GM12875 (cell line): Measurements from ENCODE around the gene GH1.
A peak's percentile ranks its signal among the peaks of the same experiment; 100 is the strongest.
"Not testable (repeated sequence)": the region's sequence is repeated elsewhere in the genome, so short reads cannot be mapped to it uniquely, and the experiment has no call there.

Experiments
- H3K4me3 ChIP-seq: one replicate; pipeline ENCODE4 v1.5.1; 2011; ENCODE audit warnings: low read depth, low read length, control low read depth
- TF ChIP-seq, protein P1 (sequence below): IDR thresholded peaks from 2 replicates; pipeline ENCODE4 v1.5.1; 2011; ENCODE audit warnings: low read depth, mild to moderate bottlenecking, control low read depth, inconsistent platforms, low read length, moderate library complexity, borderline replicate concordance; ENCODE audit not compliant: insufficient read depth

Gene GH1

DNA sequence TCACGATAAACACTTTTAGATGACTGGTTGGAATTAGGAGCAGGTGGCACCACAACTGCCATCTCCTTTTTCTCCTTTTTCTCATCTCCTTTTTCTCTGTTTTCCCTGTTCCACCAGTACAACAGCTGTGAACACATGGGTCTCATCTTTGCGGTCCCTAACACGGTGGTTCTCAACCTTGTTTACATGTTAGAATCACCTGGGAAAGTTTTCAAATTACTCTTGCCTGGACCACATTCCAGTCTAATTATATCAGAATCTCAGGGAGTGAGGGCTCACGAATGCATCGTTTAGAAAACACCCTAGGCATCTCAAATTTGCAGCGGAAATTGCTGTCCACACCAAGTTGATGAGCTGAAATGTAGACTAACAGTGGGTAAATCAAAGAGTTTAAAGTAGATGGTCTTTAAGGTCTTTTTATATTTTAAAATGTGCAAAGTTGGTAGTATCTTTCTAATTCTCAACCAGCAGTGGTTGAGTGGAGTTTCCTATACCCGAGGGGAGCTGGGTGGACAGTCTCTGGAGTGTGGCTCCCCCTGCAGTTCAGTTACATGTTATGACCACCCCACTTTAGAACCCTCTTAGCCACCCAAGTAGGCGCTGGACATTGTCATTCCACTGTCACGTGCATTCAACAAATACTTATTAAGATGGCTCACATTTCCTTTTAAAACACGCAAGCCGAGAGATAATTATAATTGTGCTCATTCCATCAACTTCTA, 26.2 kb downstream of the GH1 start:
- TF ChIP-seq, protein P1, sequence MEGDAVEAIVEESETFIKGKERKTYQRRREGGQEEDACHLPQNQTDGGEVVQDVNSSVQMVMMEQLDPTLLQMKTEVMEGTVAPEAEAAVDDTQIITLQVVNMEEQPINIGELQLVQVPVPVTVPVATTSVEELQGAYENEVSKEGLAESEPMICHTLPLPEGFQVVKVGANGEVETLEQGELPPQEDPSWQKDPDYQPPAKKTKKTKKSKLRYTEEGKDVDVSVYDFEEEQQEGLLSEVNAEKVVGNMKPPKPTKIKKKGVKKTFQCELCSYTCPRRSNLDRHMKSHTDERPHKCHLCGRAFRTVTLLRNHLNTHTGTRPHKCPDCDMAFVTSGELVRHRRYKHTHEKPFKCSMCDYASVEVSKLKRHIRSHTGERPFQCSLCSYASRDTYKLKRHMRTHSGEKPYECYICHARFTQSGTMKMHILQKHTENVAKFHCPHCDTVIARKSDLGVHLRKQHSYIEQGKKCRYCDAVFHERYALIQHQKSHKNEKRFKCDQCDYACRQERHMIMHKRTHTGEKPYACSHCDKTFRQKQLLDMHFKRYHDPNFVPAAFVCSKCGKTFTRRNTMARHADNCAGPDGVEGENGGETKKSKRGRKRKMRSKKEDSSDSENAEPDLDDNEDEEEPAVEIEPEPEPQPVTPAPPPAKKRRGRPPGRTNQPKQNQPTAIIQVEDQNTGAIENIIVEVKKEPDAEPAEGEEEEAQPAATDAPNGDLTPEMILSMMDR, result 0 out of 2 replicates have a peak, but pooled peaks have one; percentile 8
- not testable (repeated sequence) for H3K4me3 ChIP-seq

DNA sequence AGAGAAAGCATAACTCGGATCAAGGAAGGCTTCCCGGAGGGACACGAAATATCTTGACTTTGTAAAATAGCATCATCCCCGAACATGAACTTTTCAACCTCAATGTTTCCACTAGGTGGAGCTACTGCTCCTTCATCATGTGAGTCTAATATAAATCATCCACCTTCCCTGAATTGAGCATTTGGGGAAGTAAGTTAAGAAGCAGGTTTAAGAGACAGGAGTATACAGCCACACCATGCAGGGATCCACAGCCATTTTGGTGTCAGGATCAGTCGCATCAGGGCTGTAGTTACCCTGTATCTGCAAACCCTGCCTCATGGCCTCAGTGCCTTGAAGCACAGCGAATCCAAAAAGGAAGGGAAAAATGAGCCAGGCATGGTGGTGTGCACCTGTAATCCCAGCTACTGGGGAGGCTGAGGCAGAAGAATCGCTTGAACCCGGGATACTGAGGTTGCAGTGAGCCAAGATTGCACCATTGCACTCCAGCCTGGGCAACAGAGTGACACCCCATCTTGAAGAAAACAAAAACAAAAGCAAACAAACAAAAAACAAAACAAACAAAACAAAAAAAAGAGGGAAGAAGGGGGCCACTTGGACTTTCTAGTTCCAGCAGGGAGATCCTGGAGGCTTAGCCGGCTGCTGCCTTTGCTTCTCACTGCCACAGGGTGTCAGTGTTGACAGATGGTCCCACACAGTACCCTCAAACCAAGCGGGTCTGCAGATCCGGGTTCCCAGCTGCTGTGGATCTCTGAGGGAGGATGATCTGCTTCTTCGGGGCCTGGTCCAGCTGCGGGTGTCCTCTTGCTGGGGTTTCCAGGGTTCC, 29.4 kb downstream of the GH1 start:
- not testable (repeated sequence) for H3K4me3 ChIP-seq
- TF ChIP-seq, protein P1, result peak; percentile 53

DNA sequence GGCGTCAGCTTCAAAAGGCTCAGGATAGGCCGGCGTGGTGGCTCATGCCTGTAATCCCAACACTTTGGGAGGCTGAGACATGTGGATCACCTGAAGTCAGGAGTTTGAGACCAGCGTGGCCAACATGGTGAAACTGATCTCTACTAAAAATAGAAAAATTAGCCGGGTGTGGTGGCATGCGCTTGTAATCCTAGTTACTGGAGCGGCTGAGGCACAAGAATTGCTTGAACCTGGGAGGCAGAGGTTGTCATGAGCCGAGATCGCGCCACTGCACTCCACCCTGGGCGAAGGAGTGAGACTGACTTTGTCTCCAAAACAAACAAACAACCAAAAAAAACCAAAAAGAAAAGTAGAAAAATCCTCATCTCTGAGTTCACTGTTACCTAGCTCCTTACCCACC, 33.5 kb downstream of the GH1 start:
- not testable (repeated sequence) for H3K4me3 ChIP-seq

DNA sequence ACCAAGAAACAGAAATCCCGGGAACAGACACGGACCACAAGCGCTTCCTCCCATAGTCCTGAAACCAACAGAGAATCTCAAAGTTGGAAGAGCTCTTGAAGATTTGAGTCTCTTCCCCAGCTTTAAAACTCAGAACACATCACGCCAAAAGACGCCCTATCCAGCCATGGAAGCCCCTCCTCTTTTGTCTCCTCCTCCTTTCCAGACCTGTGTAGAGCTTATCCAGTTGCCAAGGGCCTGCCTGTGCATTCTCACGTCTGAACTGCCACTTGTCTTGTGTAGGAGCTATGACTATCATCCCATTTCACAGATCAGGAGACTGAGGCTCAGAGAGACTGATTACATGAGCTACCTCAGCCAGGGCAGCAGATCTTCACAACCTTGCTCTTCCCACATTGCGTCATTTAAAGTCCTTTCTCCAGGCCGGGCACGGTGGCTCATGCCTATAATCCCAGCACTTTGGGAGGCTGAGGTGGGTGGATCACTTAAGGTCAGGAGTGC, 36.0 kb downstream of the GH1 start:
- not testable (repeated sequence) for H3K4me3 ChIP-seq

DNA sequence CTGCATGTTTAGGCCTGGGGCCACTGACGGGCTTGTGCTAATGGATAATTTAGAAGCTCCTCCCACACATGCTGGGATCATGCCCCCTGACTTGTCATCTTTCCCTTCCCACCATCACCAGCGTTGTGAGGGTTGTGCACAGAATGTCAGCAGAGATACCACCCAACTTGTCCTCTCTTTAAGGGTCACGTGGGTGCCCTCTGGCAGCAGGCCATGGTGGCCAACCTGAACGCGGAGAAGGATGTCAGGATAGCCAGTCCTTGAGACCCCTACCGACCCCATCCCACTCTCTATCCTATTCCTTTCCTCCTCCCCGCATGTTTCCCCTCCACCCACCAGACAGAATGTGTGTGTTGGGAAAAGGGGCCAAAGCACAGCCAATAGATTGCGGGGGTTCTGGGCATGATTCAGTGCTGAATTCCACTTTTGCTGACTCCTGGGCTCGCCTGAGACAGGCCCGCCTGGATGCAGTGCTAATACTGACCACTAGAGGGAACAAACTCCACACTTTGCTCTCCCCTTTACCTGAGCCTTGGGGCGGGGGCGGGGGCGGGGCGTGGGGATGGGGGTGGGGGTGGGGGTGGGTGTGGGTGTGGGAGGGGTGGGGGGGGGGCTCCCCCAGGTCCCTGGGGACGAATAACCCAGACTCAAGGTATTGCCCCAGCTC, 36.6 kb downstream of the GH1 start, which contains the start of gene GH2:
TSS of gene GH2 (minus strand) at position 10 of the 667 bp plus-strand sequence. CDS start 143 bp downstream, outside the sequence.
- TF ChIP-seq, protein P1, result peak; percentile 80
- H3K4me3 ChIP-seq, result no peak within 1 kb of the TSS

DNA sequence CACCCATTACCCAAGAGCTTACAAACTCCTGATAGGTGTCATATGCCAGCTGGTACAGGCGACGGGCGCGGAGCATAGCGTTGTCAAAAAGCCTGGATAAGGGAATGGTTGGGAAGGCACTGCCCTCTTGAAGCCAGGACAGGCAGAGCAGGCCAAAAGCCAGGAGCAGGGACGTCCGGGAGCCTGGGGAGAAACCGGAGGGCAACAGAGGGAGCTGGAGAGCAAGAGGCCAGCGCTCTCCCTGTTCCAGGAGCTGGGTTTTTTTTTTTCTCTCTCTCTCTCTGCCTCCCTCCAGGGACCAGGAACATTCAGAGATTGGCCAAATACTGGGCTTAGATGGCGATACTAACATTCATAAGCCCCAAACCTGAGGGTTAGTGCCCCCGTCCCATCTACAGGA, 37.3 kb downstream of the GH1 start:
- H3K4me3 ChIP-seq, result not testable (repeated sequence)

DNA sequence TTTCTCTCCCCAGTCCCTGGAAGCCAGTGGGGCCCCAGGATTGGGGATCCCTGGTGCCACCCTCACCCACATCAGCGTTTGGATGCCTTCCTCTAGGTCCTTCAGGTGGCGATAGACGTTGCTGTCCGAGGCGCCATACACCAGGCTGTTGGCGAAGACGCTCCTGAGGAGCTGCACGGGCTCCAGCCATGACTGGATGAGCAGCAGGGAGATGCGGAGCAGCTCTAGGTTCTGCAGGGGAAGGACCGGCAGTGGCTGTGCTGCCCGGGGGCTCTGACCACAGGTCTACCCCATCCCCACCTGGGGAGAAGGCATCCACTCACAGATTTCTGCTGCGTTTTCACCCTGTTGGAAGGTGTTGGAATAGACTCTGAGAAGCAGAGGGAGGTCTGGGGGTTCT, 37.9 kb downstream of the GH1 start:
- TF ChIP-seq, protein P1, result no peak
- H3K4me3 ChIP-seq, result no peak overlapping the region

DNA sequence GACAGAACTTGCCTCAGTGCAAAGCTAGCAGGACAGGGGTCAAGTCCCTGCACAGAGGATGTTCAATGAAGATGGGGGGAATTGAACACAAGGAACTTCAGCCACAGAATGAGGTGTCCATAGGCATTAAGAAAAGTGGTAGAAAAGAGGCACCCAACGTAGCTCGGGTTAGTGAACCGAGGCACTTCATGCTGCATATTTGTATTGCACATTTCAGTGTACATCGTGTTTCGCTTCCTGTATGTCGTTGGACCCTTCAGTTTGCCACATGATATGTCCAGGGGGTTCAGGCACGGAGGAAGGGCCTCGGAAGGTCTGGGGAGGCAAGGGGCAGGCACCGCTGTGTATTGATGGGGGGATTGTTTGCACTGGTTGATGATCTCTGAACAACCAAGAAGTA, 40.2 kb downstream of the GH1 start:
- not testable (repeated sequence) for H3K4me3 ChIP-seq

DNA sequence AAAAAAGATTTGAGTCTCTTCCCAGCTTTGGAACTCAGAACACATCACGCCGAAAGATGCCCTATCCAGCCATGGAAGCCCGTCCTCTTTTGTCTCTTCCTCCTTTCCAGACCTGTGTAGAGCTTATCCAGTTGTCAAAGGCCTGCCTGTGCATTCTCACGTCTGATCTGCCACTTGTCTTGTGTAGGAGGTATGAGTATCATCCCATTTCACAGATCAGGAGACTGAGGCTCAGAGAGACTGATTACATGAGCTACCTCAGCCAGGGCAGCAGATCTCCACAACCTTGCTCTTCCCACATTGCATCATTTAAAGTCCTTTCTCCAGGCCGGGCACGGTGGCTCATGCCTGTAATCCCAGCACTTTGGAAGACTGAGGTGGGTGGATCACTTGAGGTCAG, 43.9 kb downstream of the GH1 start:
- not testable (repeated sequence) for H3K4me3 ChIP-seq

DNA sequence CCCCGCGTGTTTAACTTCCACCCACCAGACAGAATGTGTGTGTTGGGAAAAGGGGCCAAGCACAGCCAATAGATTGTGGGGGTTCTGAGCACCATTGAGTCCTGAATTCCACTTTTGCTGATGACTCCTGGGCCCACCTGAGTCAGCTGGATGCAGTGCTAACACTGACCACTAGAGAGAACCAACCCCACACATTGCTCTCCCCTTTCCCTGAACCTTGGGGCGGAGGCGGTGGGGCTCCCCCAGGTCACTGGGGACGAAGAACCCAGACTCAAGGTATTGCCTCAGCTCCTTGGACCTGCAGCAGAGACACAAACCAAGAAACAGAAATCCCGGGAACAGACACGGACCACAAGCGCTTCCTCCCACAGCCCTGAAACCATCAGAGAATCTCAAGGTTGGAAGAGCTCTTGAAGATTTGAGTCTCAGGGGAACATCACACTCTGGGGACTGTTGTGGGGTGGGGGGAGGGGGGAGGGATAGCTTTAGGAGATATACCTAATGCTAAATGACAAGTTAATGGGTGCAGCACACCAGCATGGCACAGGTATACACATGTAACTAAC, 44.5 kb downstream of the GH1 start:
- not testable (repeated sequence) for H3K4me3 ChIP-seq

DNA sequence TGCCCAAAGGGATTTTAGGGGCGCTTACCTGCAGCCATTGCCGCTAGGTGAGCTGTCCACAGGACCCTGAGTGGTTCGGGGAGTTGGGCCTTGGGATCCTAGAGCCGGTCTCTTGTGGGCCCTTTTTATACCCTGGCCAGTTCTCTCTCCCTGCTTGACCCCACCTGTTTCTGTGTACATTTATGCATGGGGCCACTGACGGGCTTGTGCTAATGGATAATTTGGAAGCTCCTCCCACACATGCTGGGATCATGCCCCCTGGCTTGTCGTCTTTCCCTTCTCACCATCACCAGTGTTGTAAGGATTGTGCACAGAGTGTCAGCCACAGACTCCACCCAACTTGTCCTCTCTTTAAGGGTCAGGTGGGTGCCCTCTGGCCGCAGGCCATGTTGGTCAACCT, 45.1 kb downstream of the GH1 start, which contains the start of gene CSH2:
TSS of gene CSH2 (minus strand) at position 101 of the 400 bp plus-strand sequence. CDS start at position 38, 63 bp downstream.
- not testable (repeated sequence) for H3K4me3 ChIP-seq

DNA sequence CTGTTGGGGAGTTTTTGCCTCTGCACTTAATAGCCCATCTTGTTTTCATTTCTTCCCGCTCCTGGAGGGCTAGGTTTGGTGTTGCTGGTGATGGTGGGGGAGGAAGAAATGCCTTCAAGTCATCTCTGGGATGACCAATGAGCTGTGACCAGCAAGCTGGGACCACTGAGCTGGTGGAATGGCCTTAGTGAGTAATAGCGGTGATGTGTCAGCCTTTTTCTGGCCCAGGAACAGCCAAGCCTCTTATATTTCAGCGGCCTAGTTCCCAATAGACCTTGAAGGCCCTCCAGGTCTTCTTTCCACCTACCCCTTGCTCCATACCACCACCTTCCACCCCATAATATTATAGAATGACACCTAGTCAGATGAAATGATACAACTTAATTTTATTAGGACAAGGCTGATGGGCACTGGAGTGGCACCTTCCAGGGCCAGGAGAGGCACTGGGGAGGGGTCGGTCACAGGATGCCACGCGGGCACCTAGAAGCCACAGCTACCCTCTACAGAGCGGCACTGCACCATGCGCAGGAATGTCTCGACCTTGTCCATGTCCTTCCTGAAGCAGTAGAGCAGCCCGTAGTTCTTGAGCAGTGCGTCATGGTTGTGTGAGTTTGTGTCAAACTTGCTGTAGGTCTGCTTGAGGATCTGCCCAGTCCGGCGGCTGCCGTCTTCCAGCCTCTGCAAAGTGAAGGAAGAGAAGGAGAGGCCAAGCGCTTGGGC, 46.8 kb downstream of the GH1 start:
- not testable (repeated sequence) for H3K4me3 ChIP-seq

DNA sequence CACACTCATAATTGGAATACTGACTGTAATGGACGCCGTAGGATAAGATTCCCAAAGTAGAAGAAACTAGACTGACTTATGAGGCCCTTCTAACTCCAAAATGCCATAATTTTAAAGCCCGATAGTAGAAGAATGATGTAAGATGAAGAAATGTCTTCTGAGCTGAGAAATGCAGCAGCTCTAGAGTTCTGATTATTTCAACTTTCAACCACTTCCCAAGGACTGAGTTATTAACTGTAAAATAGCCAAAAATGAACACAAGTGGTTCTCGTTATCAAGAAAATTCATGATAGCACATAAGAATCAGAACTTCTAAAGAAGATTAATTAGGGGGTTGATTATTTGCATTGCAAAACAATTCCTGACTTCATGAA, 48.4 kb downstream of the GH1 start:
- not testable (repeated sequence) for H3K4me3 ChIP-seq
